ENCODE results near the gene ZNF516.

DNA sequence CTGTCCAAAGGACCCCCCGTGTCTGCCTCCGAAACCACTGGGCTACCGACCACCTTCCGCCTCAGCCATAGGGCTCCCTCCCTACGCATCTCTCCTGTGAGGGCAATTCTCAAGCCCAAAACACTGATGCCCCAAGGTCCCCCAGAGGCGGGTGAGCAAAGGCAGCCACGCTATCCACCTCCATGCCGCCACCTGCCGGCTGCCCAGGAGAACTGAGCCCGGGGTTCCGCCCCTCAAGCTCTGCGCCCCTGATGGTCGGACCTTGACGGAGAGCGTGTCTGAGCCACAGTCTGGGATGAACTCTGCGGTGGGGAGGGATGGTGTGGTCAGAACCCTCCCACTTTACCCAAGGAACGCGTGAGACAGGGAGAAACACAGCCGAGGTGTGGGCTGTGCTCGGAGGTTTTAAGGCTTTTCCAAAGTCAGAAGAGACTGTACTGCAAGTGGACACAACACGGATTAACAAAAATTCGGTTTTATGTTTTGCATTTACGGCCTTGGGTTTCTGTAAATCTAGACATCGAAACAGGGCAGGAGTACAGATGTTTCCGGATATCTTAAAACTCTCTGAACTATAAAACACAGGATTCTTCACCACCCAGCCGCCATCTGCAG, 114.1 kb downstream of the ZNF516 start:
- TF ChIP-seq, protein P1, sequence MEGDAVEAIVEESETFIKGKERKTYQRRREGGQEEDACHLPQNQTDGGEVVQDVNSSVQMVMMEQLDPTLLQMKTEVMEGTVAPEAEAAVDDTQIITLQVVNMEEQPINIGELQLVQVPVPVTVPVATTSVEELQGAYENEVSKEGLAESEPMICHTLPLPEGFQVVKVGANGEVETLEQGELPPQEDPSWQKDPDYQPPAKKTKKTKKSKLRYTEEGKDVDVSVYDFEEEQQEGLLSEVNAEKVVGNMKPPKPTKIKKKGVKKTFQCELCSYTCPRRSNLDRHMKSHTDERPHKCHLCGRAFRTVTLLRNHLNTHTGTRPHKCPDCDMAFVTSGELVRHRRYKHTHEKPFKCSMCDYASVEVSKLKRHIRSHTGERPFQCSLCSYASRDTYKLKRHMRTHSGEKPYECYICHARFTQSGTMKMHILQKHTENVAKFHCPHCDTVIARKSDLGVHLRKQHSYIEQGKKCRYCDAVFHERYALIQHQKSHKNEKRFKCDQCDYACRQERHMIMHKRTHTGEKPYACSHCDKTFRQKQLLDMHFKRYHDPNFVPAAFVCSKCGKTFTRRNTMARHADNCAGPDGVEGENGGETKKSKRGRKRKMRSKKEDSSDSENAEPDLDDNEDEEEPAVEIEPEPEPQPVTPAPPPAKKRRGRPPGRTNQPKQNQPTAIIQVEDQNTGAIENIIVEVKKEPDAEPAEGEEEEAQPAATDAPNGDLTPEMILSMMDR (IDR thresholded peaks at IDR 0.05; ENCODE audit: low read depth, low read length, missing input control) = peak; percentile 14
- TF ChIP-seq SP1 (IDR thresholded peaks at IDR 0.05) = no peak
- TF ChIP-seq EGR1 (IDR thresholded peaks at IDR 0.05; ENCODE audit: low read depth in 2 of 2) = no peak
- TF ChIP-seq, protein P2, sequence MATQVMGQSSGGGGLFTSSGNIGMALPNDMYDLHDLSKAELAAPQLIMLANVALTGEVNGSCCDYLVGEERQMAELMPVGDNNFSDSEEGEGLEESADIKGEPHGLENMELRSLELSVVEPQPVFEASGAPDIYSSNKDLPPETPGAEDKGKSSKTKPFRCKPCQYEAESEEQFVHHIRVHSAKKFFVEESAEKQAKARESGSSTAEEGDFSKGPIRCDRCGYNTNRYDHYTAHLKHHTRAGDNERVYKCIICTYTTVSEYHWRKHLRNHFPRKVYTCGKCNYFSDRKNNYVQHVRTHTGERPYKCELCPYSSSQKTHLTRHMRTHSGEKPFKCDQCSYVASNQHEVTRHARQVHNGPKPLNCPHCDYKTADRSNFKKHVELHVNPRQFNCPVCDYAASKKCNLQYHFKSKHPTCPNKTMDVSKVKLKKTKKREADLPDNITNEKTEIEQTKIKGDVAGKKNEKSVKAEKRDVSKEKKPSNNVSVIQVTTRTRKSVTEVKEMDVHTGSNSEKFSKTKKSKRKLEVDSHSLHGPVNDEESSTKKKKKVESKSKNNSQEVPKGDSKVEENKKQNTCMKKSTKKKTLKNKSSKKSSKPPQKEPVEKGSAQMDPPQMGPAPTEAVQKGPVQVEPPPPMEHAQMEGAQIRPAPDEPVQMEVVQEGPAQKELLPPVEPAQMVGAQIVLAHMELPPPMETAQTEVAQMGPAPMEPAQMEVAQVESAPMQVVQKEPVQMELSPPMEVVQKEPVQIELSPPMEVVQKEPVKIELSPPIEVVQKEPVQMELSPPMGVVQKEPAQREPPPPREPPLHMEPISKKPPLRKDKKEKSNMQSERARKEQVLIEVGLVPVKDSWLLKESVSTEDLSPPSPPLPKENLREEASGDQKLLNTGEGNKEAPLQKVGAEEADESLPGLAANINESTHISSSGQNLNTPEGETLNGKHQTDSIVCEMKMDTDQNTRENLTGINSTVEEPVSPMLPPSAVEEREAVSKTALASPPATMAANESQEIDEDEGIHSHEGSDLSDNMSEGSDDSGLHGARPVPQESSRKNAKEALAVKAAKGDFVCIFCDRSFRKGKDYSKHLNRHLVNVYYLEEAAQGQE (IDR thresholded peaks at IDR 0.05) = no peak
- TF ChIP-seq FOXA1 (IDR thresholded peaks at IDR 0.05) = no peak
- TF ChIP-seq RAD21 (IDR thresholded peaks at IDR 0.05) = no peak
- TF ChIP-seq, protein P3, sequence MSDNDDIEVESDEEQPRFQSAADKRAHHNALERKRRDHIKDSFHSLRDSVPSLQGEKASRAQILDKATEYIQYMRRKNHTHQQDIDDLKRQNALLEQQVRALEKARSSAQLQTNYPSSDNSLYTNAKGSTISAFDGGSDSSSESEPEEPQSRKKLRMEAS (IDR thresholded peaks at IDR 0.05) = no peak
- no peak for TF ChIP-seq TAF1 (conservative IDR thresholded peaks at IDR 0.05)
- TF ChIP-seq, protein P4, sequence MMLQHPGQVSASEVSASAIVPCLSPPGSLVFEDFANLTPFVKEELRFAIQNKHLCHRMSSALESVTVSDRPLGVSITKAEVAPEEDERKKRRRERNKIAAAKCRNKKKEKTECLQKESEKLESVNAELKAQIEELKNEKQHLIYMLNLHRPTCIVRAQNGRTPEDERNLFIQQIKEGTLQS (IDR thresholded peaks at IDR 0.05) = no peak

Measured in liver (tissue), 3 donors.